Parathyroid adenoma (tissue), 2 donors: Measurements from ENCODE around the gene NRXN3.

ENCODE experiments used
- H2AFZ ChIP-seq: fragments of 300-600 bp; sonication (generic); one replicate; pipeline ENCODE4 v1.7.0; 2017; ENCODE audit warnings: antibody characterized with exemption, mild to moderate bottlenecking
- H3K27ac ChIP-seq: fragments of 300-600 bp; sonication (generic); one replicate; pipeline ENCODE4 v1.7.0; 2017
- H3K27me3 ChIP-seq: fragments of 300-600 bp; sonication (generic); one replicate; pipeline ENCODE4 v1.7.0; 2017; ENCODE audit warnings: low read length; ENCODE audit not compliant: control insufficient read depth, insufficient read depth
- H3K36me3 ChIP-seq: fragments of 300-600 bp; sonication (generic); one replicate; pipeline ENCODE4 v1.7.0; 2017; ENCODE audit warnings: low read length; ENCODE audit not compliant: control insufficient read depth, insufficient read depth
- H3K4me1 ChIP-seq: fragments of 300-600 bp; sonication (generic); one replicate; pipeline ENCODE4 v1.7.0; 2017; ENCODE audit warnings: control low read depth
- H3K4me2 ChIP-seq: fragments of 300-600 bp; sonication (generic); one replicate; pipeline ENCODE4 v1.7.0; 2017; ENCODE audit warnings: low read length
- H3K4me3 ChIP-seq: fragments of 300-600 bp; sonication (generic); one replicate; pipeline ENCODE4 v1.7.0; 2017; ENCODE audit warnings: low read depth, low read length
- H3K79me2 ChIP-seq: fragments of 300-600 bp; sonication (generic); one replicate; pipeline ENCODE4 v1.7.0; 2017; ENCODE audit warnings: control low read depth
- H3K9ac ChIP-seq: fragments of 300-600 bp; sonication (generic); one replicate; pipeline ENCODE4 v1.7.0; 2017; ENCODE audit warnings: mild to moderate bottlenecking
- H3K9me3 ChIP-seq: fragments of 300-600 bp; sonication (generic); one replicate; pipeline ENCODE4 v1.7.0; 2017; ENCODE audit warnings: low read length; ENCODE audit not compliant: control insufficient read depth
- TF ChIP-seq, protein P1 (sequence below): fragments of 300-600 bp; sonication (generic); IDR thresholded peaks from one replicate; pipeline ENCODE4 v1.7.0; 2017; ENCODE audit warnings: antibody characterized with exemption, mild to moderate bottlenecking
- donor health status: primary hyperparathyroidism.

Gene NRXN3

DNA sequence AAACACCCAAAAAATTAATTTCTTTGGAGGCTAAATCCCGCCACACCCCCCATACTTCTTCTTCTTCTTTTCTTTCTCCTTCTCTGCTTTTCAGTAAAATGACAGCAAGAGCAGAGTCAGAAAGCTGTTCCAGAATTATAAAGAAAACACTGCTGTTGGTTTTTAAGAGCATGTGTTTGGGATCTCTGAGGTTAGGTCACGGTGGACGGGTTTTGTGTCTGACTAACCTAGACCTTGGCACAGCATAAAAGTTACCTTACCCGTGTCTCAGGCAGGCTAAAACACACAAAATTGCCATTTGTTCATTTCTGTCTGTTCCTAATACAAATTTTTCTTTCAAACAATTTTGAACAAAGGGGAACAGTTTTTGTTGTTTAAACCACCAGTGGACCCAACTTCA, 540.8 kb downstream of the NRXN3 start:
- Histone ChIP-seq H3K79me2 (no peaks in the 10 kb centered on the region), H3K27me3 (no peaks in the 10 kb centered on the region)

DNA sequence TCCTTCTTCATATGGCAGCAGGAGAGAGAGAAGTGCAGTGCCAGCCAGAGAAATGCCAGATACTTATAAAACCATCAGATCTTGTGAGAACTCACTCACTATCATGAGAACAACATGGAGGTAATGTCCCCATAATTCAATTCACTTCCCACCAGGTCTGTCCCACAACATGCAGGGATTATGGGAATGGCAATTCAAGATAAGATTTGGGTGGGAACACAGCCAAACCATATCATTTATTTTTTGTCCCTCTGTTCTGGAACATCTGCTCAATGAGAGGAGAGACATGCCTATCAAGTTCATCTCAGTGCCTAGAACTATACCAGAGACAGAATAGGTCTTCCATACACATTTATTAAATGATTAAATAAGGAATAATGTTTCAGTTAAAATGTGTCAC, 543.5 kb downstream of the NRXN3 start:
- no peaks in the 10 kb centered on the region for H3K36me3 ChIP-seq
- H3K9me3 ChIP-seq = no peaks in the 10 kb centered on the region
- no peak overlapping the region for H2AFZ ChIP-seq
- H3K27me3 ChIP-seq = no peaks in the 10 kb centered on the region
- H3K9ac ChIP-seq = no peak overlapping the region
- H3K4me3 ChIP-seq = no peak overlapping the region
- no peak overlapping the region for H3K4me2 ChIP-seq
- H3K27ac ChIP-seq = no peak overlapping the region
- TF ChIP-seq, protein P1, sequence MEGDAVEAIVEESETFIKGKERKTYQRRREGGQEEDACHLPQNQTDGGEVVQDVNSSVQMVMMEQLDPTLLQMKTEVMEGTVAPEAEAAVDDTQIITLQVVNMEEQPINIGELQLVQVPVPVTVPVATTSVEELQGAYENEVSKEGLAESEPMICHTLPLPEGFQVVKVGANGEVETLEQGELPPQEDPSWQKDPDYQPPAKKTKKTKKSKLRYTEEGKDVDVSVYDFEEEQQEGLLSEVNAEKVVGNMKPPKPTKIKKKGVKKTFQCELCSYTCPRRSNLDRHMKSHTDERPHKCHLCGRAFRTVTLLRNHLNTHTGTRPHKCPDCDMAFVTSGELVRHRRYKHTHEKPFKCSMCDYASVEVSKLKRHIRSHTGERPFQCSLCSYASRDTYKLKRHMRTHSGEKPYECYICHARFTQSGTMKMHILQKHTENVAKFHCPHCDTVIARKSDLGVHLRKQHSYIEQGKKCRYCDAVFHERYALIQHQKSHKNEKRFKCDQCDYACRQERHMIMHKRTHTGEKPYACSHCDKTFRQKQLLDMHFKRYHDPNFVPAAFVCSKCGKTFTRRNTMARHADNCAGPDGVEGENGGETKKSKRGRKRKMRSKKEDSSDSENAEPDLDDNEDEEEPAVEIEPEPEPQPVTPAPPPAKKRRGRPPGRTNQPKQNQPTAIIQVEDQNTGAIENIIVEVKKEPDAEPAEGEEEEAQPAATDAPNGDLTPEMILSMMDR = no peak
- no peaks in the 10 kb centered on the region for H3K79me2 ChIP-seq
- H3K4me1 ChIP-seq = no peaks in the 10 kb centered on the region

More for the DNA sequence above, 540.8 kb downstream of the NRXN3 start:
- Histone ChIP-seq H3K9ac (no peak overlapping the region), H3K4me2 (no peak overlapping the region), H2AFZ (no peak overlapping the region), H3K4me1 (no peaks in the 10 kb centered on the region), H3K9me3 (no peaks in the 10 kb centered on the region), H3K36me3 (no peaks in the 10 kb centered on the region), H3K4me3 (no peak overlapping the region), H3K27ac (no peak overlapping the region)
- TF ChIP-seq, protein P1 = no peak

DNA sequence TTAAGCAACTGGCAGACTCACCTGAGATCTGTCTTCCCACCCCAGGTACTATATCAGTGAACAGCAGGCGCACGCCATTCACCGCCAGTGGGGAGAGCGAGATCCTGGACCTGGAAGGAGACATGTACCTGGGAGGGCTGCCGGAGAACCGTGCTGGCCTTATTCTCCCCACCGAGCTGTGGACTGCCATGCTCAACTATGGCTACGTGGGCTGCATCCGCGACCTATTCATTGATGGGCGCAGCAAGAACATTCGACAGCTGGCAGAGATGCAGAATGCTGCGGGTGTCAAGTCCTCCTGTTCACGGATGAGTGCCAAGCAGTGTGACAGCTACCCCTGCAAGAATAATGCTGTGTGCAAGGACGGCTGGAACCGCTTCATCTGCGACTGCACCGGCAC, 544.5 kb downstream of the NRXN3 start:
- no peak overlapping the region for H3K27ac ChIP-seq
- no peak overlapping the region for H3K4me3 ChIP-seq
- H2AFZ ChIP-seq = no peak overlapping the region
- no peak overlapping the region for H3K9ac ChIP-seq
- H3K36me3 ChIP-seq = no peaks in the 10 kb centered on the region
- H3K27me3 ChIP-seq = no peaks in the 10 kb centered on the region
- no peaks in the 10 kb centered on the region for H3K4me1 ChIP-seq
- no peak overlapping the region for H3K4me2 ChIP-seq
- no peaks in the 10 kb centered on the region for H3K79me2 ChIP-seq
- TF ChIP-seq, protein P1 = no peak
- no peaks in the 10 kb centered on the region for H3K9me3 ChIP-seq

DNA sequence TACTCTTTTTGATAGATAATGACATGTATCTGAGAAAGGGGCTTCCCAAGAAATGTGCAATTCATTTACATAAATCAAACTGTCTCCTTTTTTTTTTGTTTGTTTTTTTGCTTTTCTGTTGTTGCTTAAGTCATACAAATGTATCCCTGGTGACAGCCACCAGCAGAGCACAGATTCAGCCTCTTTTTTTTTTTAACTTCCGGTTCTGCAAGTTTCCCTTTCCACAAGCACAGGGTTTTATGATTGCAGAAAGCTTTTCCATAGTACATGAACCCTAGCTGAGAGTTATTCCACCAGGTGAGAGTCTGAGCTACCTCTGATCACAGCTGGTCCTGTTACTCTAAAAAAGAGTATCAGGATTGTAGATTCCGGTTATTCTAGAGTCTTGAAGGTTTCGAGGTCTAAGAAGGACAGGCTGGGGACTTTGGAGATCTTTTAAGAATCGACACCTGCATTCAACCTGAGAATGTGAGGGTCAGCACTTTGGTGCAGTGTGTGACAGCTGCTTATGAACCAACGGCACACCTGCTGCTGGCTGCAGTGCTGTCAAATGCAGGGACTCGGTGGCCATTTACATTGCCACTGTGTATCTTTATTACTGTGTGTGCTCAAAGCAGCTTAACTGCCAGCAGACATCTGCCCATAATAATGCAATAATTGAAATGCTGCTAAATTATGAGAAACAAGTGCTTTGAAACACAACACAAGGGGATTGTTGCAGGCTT, 551.7 kb downstream of the NRXN3 start:
- H3K4me3 ChIP-seq = no peak overlapping the region
- TF ChIP-seq, protein P1 = no peak
- H3K9ac ChIP-seq = no peak overlapping the region
- H3K4me2 ChIP-seq = no peak overlapping the region
- no peaks in the 10 kb centered on the region for H3K79me2 ChIP-seq
- H3K9me3 ChIP-seq = no peaks in the 10 kb centered on the region
- H2AFZ ChIP-seq = peak overlapping the region; percentile 2
- no peaks in the 10 kb centered on the region for H3K4me1 ChIP-seq
- H3K27ac ChIP-seq = no peak overlapping the region
- no peaks in the 10 kb centered on the region for H3K36me3 ChIP-seq
- no peaks in the 10 kb centered on the region for H3K27me3 ChIP-seq

DNA sequence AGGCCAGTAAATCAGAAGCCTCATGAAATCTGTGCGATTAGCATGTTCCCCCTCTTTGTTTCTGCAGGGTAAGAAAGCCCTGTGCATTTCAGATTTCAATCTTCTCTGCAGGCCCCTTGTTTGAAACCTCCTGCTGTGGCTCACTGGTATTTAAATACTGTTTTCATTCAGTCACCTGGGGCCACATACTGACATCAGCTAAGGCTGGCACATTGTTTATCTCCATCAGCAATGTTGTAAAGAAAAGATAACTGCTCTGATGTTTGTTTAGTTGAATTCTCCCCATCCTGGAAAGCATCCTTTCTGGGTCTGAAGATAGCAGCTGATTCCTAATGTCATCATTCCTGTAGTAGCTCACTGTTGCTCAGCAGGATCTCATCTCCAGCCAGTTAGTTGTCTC, 554.9 kb downstream of the NRXN3 start:
- H3K4me2 ChIP-seq = no peak overlapping the region
- no peak overlapping the region for H3K9ac ChIP-seq
- TF ChIP-seq, protein P1 = no peak
- H3K27ac ChIP-seq = no peak overlapping the region
- no peaks in the 10 kb centered on the region for H3K9me3 ChIP-seq
- H3K36me3 ChIP-seq = no peaks in the 10 kb centered on the region
- H3K27me3 ChIP-seq = no peaks in the 10 kb centered on the region
- no peak overlapping the region for H2AFZ ChIP-seq
- H3K79me2 ChIP-seq = no peaks in the 10 kb centered on the region
- H3K4me3 ChIP-seq = no peak overlapping the region
- no peaks in the 10 kb centered on the region for H3K4me1 ChIP-seq
